ENCODE measurements around the gene MYO10.

Gene MYO10

DNA sequence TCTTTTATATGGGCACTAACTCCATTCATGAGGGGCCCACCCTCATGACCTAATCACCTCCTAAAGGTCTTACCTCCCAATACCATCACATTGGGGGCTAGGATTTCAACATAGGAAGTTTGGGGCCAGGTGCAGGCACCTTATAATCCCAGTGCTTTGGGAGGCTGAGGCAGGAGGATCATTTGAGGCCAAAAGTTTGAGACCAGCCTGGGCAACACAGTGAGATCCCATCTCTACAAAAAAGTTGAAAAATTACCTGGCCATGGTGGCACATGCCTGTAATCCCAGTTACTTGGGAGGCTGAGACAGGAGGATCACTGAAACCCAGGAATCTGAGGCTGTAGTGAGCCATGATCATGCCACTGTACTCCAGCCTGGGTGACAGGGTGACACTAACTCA lies 76.7 kb downstream of the MYO10 start:
- no peak for DNase-seq (ENCODE audit: low read depth)
- no peak overlapping the region for H3K4me3 ChIP-seq (ENCODE audit: low read depth, low read length)
- TF ChIP-seq, protein P1, sequence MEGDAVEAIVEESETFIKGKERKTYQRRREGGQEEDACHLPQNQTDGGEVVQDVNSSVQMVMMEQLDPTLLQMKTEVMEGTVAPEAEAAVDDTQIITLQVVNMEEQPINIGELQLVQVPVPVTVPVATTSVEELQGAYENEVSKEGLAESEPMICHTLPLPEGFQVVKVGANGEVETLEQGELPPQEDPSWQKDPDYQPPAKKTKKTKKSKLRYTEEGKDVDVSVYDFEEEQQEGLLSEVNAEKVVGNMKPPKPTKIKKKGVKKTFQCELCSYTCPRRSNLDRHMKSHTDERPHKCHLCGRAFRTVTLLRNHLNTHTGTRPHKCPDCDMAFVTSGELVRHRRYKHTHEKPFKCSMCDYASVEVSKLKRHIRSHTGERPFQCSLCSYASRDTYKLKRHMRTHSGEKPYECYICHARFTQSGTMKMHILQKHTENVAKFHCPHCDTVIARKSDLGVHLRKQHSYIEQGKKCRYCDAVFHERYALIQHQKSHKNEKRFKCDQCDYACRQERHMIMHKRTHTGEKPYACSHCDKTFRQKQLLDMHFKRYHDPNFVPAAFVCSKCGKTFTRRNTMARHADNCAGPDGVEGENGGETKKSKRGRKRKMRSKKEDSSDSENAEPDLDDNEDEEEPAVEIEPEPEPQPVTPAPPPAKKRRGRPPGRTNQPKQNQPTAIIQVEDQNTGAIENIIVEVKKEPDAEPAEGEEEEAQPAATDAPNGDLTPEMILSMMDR (IDR thresholded peaks at IDR 0.05; ENCODE audit: low read depth, low read length, missing control alignments) = no peak

DNA sequence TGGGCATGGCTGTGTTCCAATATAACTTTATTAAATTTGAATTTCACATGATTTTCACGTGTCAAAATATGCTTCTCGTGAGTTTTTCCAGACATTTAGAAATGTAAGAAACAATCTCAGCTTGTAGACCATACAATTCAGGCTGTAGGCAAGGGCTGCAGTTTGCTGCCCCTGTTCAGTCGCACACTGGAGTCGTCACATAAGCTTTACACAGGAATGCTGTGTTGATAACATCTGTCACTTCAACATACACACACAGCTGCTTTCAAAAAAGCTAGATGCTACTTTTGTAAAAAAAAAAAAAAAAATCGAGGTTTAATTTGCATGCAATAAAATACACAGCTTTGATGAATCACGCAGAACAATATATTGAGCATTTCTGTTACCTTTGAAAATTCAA lies 77.9 kb downstream of the MYO10 start:
- TF ChIP-seq, protein P1 (IDR thresholded peaks at IDR 0.05; ENCODE audit: low read depth, low read length, missing control alignments) = no peak
- no peak for DNase-seq (ENCODE audit: low read depth)

DNA sequence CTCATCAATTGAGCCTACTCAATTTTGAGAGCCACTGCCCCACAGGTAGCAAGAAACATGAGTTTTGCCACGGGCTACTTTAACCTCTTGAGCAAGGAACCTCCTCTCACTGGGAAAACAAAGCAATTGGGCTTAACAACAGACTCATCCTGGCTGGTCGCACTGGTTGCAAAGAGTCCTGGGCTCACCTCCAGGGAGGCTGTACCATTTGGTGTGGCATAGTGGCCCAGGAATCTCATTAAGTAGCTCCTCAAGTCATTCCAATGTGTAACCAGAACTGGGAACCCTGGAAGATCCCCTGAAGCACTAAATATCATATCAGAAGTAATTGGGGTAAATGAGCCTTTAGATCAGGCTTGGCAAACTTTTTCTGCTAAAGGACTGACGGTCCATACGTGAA lies 78.5 kb downstream of the MYO10 start:
- DNase-seq (ENCODE audit: low read depth) = no peak
- H3K4me3 ChIP-seq (ENCODE audit: low read depth, low read length) = no peak overlapping the region
- TF ChIP-seq, protein P1 (IDR thresholded peaks at IDR 0.05; ENCODE audit: low read depth, low read length, missing control alignments) = no peak

More for the DNA sequence above, 77.9 kb downstream of the MYO10 start:
- H3K4me3 ChIP-seq (ENCODE audit: low read depth, low read length) = no peak overlapping the region

DNA sequence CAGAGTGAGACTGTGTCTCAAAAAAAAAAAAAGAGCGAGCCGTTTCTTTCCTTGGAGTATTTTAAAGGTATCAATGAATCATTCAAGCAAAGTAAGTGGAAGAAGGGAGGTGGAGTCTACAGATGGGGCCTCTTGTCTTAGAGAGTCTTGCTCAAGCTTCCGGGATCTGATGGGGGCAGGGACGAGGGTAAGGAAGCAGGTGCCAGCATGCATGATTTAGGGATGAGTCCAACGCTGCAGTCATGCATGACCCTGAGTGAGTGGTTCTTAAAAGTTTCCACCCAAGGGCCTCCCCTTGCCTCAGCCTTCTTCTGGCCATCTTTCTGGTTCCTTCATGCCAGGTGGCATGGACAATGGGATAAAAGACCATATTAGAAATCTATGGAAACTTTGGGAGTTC lies 79.6 kb downstream of the MYO10 start:
- DNase-seq (ENCODE audit: low read depth) = no peak
- no peak overlapping the region for H3K4me3 ChIP-seq (ENCODE audit: low read depth, low read length)
- TF ChIP-seq, protein P1 (IDR thresholded peaks at IDR 0.05; ENCODE audit: low read depth, low read length, missing control alignments) = no peak

DNA sequence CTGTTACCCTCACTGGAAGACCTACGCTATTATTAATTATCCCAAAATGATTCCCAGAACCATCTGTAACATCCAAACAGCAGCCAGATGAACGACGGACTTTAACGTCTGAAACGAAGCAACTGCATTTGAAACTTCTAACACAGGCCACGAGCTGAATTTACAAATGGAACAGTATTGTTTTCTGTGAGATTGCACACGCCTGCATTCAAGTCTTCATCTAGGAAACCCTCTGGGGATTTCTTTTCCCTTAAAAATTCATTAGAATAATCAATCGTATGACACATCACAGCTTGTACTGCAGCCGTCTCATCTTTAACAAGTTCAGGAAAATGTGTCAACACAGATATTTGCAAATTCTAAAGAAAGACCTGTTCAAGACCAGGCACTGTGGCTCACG lies 80.2 kb downstream of the MYO10 start:
- H3K4me3 ChIP-seq (ENCODE audit: low read depth, low read length) = no peak overlapping the region
- TF ChIP-seq, protein P1 (IDR thresholded peaks at IDR 0.05; ENCODE audit: low read depth, low read length, missing control alignments) = no peak
- no peak for DNase-seq (ENCODE audit: low read depth)

DNA sequence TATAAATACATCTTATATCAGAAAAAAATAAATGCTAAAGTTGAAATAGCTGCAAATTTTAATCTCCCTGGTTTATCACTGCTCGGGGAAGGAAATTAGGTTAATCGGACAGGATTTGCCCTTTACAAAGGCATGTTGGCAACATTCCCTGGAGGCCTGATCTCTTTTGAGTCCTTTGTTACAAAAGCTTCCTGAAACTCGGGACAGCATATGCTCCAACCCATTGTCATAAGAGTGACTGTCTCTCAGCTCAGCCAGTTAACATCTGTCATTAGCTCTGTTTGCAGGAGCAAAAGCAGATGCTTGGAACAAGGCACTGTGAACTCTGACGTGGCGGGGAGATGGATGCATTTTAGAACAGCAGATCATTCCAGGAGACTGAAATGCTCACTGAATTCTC lies 80.6 kb downstream of the MYO10 start:
- no peak for DNase-seq (ENCODE audit: low read depth)
- H3K4me3 ChIP-seq (ENCODE audit: low read depth, low read length) = no peak overlapping the region
- TF ChIP-seq, protein P1 (IDR thresholded peaks at IDR 0.05; ENCODE audit: low read depth, low read length, missing control alignments) = no peak

DNA sequence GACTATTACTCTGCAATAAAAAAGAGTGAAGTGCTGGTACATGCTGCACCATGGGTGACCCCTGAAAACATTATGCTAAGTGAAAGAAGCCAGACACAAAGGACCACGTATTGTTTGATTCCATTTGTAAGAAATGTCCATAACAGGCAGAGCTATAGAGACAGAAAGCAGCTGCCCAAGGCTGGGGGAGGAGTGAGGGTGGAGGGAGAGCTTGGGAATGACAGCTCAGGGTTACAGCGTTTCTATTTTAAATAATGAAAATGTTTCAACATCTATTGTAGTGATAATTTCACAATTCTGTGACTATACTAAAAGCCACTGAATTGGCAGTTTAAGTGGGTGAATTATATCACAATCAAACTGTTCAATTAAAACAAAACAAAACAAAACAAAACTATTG lies 81.7 kb downstream of the MYO10 start:
- no peak overlapping the region for H3K4me3 ChIP-seq (ENCODE audit: low read depth, low read length)
- TF ChIP-seq, protein P1 (IDR thresholded peaks at IDR 0.05; ENCODE audit: low read depth, low read length, missing control alignments) = no peak
- no peak for DNase-seq (ENCODE audit: low read depth)
